Stimulated activated naive CD8-positive, alpha-beta T cell treated with anti-CD3 and anti-CD28 coated beads, Interleukin-15, amount 100 ng/mL, for 72 hours (primary cell): ENCODE data around the gene SRD5A3.

Experiments used
- ATAC-seq: fragments of 150-1000 bp; cut with Tn5 transposase; 2 replicates; pipeline ENCODE4 v1.10.0; 2021; ENCODE audit warnings: mild to moderate bottlenecking, moderate library complexity
- DNase-seq, 2 donors: peaks; one replicate each; pipeline ENCODE4 v3.0.0; 2021 to 2022
- H3K27ac Mint-ChIP-seq, 2 donors: one replicate each; pipeline ENCODE4 v1.8.0; 2022; ENCODE audit warnings: mild to moderate bottlenecking in 2 of 2, mixed read lengths in 2 of 2, moderate library complexity in 2 of 2
- H3K27me3 Mint-ChIP-seq: one replicate; pipeline ENCODE4 v1.8.0; 2022; ENCODE audit warnings: mixed read lengths
- H3K4me1 Mint-ChIP-seq: one replicate; pipeline ENCODE4 v1.8.0; 2022; ENCODE audit warnings: mild to moderate bottlenecking, mixed read lengths
- H3K4me3 Mint-ChIP-seq, 2 donors: one replicate each; pipeline ENCODE4 v1.8.0; 2022; ENCODE audit warnings: mild to moderate bottlenecking in 2 of 2, mixed read lengths in 2 of 2, moderate library complexity in 1 of 2
- H3K9me3 Mint-ChIP-seq, 2 donors: one replicate each; pipeline ENCODE4 v1.8.0; 2022; ENCODE audit warnings: mixed read lengths in 2 of 2

SRD5A3 gene

DNA sequence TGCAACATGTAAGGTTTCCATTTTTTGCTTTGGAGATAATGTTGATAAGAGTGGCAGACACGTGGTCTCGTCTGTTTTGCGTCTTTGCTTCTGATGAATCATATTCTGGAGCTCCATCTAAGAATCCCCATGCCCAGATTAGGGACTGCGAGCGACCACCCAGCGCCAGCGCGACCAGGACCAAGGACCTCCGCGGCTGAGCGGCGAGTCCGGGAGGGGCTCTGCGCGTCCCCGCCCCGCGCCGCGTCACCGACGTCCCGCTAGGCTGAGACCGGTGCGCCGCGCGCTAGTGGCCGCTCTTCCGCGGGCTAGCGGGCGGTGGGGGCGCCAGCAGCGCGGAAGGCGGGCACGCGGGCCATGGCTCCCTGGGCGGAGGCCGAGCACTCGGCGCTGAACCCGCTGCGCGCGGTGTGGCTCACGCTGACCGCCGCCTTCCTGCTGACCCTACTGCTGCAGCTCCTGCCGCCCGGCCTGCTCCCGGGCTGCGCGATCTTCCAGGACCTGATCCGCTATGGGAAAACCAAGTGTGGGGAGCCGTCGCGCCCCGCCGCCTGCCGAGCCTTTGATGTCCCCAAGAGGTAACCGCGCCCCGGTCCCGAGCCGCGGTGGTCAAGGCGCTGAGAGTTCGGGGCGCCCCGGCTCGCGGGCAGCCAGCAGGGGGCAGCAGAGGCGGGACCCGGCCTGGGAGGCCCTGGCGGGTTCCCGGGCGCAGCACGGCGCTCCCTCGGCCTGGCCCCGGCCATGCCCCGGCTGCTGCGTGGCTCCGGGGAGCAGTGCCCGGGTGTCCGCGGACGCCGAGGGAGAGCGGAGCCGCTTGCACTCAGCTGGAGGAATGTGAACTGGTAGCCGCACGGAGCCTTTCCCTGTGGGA, at the start of gene SRD5A3:
TSS of gene SRD5A3 (plus strand) at position 263 of the 871 bp plus-strand sequence. CDS start at position 358, 95 bp downstream.
- Mint-ChIP-seq H3K4me1 (peaks cover 35% of the 10 kb centered on the region), H3K4me3 (peak within 1 kb of the TSS; percentile 92 to 94), H3K27ac (peak within 1 kb of the TSS; percentile 92 to 93), H3K9me3 (no peaks in the 10 kb centered on the region), H3K27me3 (no peaks in the 10 kb centered on the region)
- DNase-seq (peak; percentile 88 to 90), ATAC-seq (peak; percentile 95)

- peaks cover 0 to 9% of the 10 kb centered on the region in 2 donors for H3K9me3 Mint-ChIP-seq
- no peak for ATAC-seq
- no peak for DNase-seq
- no peak overlapping the region for H3K27ac Mint-ChIP-seq
- H3K27me3 Mint-ChIP-seq: peaks cover 35% of the 10 kb centered on the region
- H3K4me3 Mint-ChIP-seq: no peak overlapping the region
- no peaks in the 10 kb centered on the region for H3K4me1 Mint-ChIP-seq
Observed at GRCh38 chr4:55297346-55297745, 48.7 kb upstream of the SRD5A3 start.

DNA sequence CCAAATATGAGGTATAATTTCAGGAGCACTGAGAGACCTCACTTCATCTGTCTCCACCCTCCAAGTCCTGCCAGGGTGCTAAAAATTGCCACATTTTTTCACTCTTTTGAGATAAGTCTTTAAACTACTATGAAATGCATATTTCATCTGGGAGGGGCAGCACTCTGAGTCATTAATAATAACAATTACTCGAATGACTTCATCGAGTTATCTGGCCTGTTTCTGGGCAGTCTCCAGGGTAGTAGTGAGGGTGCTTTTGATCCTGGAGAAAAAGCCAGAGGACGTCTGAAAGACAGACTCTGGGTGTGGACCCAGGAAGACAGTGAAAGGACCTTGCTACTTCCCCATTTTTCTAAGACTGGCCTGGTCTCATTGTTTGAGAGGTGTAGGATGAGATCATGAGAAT, 42.3 kb upstream of the SRD5A3 start:
- ATAC-seq (no peak), DNase-seq (no peak)
- peaks cover 23% of the 10 kb centered on the region for H3K27me3 Mint-ChIP-seq
- H3K9me3 Mint-ChIP-seq: peaks cover 0 to 9% of the 10 kb centered on the region in 2 donors
- no peaks in the 10 kb centered on the region for H3K4me1 Mint-ChIP-seq
- no peak overlapping the region for H3K27ac Mint-ChIP-seq
- H3K4me3 Mint-ChIP-seq: no peak overlapping the region

- Mint-ChIP-seq H3K27ac (no peak overlapping the region), H3K4me3 (no peak overlapping the region), H3K4me1 (no peaks in the 10 kb centered on the region), H3K9me3 (peaks cover 0 to 9% of the 10 kb centered on the region in 2 donors), H3K27me3 (peaks cover 18% of the 10 kb centered on the region)
- DNase-seq: no peak
- ATAC-seq: no peak
Observed at GRCh38 chr4:55304303-55304702, 41.7 kb upstream of the SRD5A3 start.

GRCh38 chr4:55308071-55308470, 38.0 kb upstream of the SRD5A3 start:
- peaks cover 5% of the 10 kb centered on the region for H3K4me1 Mint-ChIP-seq
- ATAC-seq (no peak), DNase-seq (no peak)
- H3K9me3 Mint-ChIP-seq: no peaks in the 10 kb centered on the region
- H3K4me3 Mint-ChIP-seq: no peak overlapping the region
- H3K27me3 Mint-ChIP-seq: no peaks in the 10 kb centered on the region
- no peak overlapping the region for H3K27ac Mint-ChIP-seq

DNA sequence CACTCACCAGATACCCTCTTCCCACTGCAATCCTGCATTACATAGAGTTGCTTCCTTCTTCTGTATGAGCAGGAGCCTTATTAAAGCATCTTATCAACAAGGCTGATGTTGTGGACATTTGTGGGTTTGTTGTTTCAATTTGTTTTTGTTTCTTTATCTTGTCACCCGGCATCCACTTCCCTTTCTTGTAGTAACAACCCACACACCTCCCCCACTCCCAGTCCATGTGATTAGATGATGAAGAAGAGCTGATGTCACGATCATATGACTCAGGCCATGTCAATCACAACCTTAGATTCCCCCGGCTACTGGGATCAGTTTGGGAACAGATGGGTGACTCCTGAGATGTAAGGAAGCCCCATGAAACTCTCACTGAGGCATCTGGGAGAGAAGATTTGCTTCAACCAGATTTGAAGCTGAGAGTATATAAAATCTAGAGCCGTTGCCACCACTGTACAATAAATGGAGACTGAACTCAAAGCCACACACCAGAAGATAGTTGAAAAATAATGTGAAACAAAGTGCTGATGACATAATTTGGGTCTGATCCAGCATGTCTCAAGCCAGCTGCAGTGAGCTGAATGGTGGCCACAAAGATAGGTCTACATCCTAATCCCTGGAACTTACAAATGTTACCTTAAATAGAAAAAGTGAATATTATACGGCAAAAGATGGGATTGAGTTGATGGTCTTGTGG, 34.1 kb upstream of the SRD5A3 start:
- Mint-ChIP-seq H3K27ac (no peak overlapping the region), H3K4me3 (no peak overlapping the region), H3K9me3 (no peaks in the 10 kb centered on the region), H3K27me3 (no peaks in the 10 kb centered on the region), H3K4me1 (peaks cover 5% of the 10 kb centered on the region)
- no peak for DNase-seq
- ATAC-seq: no peak

DNA sequence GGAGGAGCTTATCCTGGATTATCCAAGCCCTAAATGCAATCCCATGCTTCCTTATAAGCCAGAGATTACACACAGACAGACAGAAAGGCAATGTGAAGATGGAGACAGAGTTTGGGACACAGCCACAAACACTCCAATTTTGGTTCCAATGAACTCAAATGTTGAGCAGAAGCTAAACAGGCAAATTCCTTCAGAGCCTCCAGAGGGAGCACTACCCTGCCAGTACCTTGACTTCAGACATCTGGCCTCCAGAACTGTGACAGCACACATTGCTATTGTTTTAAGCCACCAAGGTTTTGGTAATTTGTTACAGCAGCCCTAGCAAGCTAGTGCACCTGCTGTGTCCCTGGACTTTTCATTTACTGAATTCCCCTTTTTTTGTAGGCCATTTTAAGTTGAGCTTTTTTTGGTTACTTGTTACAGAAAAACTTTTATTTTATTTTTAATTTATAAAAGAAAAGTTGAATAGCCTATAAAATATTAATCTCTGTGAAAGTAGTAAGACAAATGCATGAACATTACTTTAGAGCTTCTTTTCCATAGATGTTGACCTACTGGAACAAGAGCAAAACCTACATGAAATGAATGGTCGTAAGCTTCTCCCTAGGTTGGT, 33.4 kb upstream of the SRD5A3 start:
- no peak for DNase-seq
- ATAC-seq: peak; percentile 66
- Mint-ChIP-seq H3K4me1 (peaks cover 10% of the 10 kb centered on the region), H3K9me3 (no peaks in the 10 kb centered on the region), H3K27ac (no peak overlapping the region), H3K27me3 (no peaks in the 10 kb centered on the region), H3K4me3 (no peak overlapping the region)

GRCh38 chr4:55314141-55314820, 31.8 kb upstream of the SRD5A3 start:
- Mint-ChIP-seq H3K4me3 (no peak overlapping the region), H3K4me1 (peaks cover 27% of the 10 kb centered on the region), H3K27ac (no peak overlapping the region), H3K9me3 (no peaks in the 10 kb centered on the region), H3K27me3 (no peaks in the 10 kb centered on the region)
- DNase-seq (no peak), ATAC-seq (no peak)

DNA sequence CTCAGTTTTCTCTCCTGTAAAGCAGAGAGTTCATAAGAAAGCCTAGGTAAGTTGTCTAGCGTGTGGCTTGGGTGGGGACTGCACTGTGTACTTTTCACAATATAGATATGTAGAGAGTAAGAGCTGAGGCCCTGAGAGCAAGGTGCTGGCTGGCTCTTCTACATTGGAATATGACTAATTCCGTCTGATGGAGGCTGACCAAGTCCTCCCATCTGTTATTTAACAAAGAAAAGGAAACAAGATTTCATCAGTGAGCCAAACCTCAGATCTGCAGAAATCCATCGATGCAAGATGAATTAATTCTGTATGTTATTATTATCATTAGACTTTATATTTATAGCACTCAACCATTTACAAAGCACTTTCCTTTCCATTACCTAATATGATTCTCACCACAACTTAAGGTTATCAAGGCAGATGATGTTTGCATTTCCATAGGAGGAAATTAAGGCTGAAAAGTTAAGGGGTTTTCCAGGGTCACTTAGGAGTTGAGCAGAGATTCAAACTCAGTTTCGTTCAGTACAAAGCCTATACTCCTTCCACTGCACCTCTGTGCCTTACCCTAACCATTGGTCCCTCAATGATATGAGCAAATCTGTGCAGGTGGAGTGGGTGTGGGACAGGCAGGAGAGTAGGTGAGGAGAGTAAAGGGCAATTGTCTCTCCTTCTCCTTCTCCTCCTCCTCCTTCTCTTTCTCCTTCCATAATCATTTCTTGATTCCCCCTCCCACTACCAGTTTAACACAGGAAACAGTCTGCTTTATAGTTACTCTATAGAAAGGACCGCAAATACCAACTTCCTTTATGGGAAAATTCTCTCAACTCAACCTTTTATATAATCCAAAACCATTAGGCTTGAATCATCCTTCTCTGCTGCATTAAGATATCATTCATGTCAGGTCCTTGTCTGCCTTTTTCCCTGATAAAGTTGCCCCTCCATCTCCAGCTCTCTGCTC, 27.6 kb upstream of the SRD5A3 start:
- no peaks in the 10 kb centered on the region for H3K9me3 Mint-ChIP-seq
- H3K4me3 Mint-ChIP-seq: peak overlapping the region; percentile 36 to 51
- H3K27ac Mint-ChIP-seq: peak overlapping the region; percentile 3 to 42
- peaks cover 39% of the 10 kb centered on the region for H3K4me1 Mint-ChIP-seq
- DNase-seq: no peak
- ATAC-seq: peak; percentile 78
- no peaks in the 10 kb centered on the region for H3K27me3 Mint-ChIP-seq

- H3K27me3 Mint-ChIP-seq: peaks cover 11% of the 10 kb centered on the region
- no peak overlapping the region for H3K27ac Mint-ChIP-seq
- no peaks in the 10 kb centered on the region for H3K9me3 Mint-ChIP-seq
- DNase-seq (peak; percentile 45 to 56), ATAC-seq (peak; percentile 67)
- peaks cover 45% of the 10 kb centered on the region for H3K4me1 Mint-ChIP-seq
- H3K4me3 Mint-ChIP-seq: no peak overlapping the region
Observed at GRCh38 chr4:55321707-55322264, 24.3 kb upstream of the SRD5A3 start.

DNA sequence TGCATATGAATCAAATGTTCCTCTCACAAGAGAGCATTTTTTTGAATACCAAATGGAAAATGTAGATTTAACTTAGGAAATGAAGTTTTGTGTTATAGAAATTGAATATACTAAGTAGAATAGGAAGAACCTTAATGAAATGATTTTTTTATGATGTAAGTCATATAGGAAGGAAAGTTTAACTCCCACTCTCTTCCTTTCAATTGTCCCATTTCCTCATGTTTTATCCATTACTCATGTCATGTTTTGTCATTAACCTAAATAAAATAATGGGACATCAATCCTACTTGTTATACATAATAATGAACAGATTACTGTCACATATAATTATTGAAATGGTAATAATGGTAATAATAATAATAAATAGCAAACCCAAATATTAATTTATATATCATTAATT, 22.7 kb upstream of the SRD5A3 start:
- DNase-seq (no peak), ATAC-seq (no peak)
- Mint-ChIP-seq H3K9me3 (no peaks in the 10 kb centered on the region), H3K4me1 (peaks cover 33% of the 10 kb centered on the region), H3K4me3 (no peak overlapping the region), H3K27me3 (peaks cover 11% of the 10 kb centered on the region), H3K27ac (no peak overlapping the region)

DNA sequence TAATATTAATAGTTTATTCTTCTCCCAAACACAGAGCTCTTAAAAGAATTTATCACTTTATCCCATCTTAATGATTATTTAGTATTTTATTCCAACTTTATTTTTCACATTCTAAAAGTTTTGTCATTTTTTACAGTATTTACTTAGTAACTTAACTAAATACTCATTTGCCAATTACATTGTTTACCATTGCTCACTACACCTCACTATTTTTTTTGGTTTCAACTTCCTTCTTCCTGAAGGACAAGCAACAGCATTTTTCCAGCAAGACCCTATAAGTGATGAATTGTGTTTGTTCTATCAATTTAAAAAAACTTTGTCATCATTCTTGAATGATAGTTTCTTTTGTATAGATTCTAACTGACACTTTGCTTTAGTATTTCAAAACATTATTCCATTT, 19.4 kb upstream of the SRD5A3 start:
- Mint-ChIP-seq H3K4me1 (peaks cover 16% of the 10 kb centered on the region), H3K27me3 (peaks cover 11% of the 10 kb centered on the region), H3K9me3 (peaks cover 5 to 11% of the 10 kb centered on the region in 2 donors), H3K27ac (no peak overlapping the region), H3K4me3 (no peak overlapping the region)
- ATAC-seq (no peak), DNase-seq (no peak)

DNA sequence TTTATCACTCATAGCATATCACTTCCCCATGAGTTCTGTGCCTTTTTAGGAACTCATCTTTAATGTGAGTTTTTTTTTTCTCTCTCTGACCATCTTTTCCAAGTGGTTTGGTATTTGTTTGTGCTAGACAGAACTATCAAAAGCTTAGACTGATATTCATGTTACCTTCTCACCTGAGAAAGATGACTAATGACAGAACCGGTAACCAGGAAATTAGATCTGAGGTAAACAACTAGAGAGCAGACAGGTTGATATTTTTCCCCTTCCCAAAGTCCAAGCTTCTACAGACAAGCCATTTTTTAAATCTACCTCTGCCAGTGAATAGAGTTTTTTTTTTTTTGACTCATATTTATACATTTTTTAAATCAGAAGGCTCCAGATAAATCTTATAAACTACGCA, 17.0 kb upstream of the SRD5A3 start:
- Mint-ChIP-seq H3K4me1 (peaks cover 16% of the 10 kb centered on the region), H3K4me3 (no peak overlapping the region), H3K27ac (peak overlapping the region in 1 of 2 donors; percentile 43), H3K9me3 (peaks cover 5 to 11% of the 10 kb centered on the region in 2 donors), H3K27me3 (peaks cover 11% of the 10 kb centered on the region)
- ATAC-seq: no peak
- no peak for DNase-seq

- no peak for ATAC-seq
- peaks cover 3% of the 10 kb centered on the region for H3K27me3 Mint-ChIP-seq
- no peak overlapping the region for H3K27ac Mint-ChIP-seq
Observed at GRCh38 chr4:55330241-55330640, 15.8 kb upstream of the SRD5A3 start.

More at GRCh38 chr4:55330241-55330640, 15.8 kb upstream of the SRD5A3 start:
- Mint-ChIP-seq H3K9me3 (peaks cover 5 to 11% of the 10 kb centered on the region in 2 donors), H3K4me3 (no peak overlapping the region), H3K4me1 (peaks cover 11% of the 10 kb centered on the region)
- DNase-seq: no peak
